MV-4-11 (cell line): ENCODE measurements around the gene ENO4.

Experiments
- DNase-seq: peaks from one replicate; lab custom pipeline; 2025; lab: John Stamatoyannopoulos, UW

The ENO4 gene

GRCh38 chr10:116829711-116830110 is 19.6 kb upstream of the ENO4 start:
- DNase-seq: no peak

GRCh38 chr10:116831086-116831485 is 18.2 kb upstream of the ENO4 start:
- no peak for DNase-seq

- no peak for DNase-seq
Observed at GRCh38 chr10:116831790-116832189, 17.5 kb upstream of the ENO4 start.

GRCh38 chr10:116833986-116834985 is 15.0 kb upstream of the ENO4 start:
- no peak for DNase-seq

- no peak for DNase-seq
Observed at GRCh38 chr10:116835658-116836057, 13.6 kb upstream of the ENO4 start.

- no peak for DNase-seq
Observed at GRCh38 chr10:116836083-116836482, 13.2 kb upstream of the ENO4 start.

- no peak for DNase-seq
Observed at GRCh38 chr10:116836902-116837523, 12.3 kb upstream of the ENO4 start.

- DNase-seq: peak; percentile 54
Observed at GRCh38 chr10:116838143-116838725, 11.1 kb upstream of the ENO4 start.

- no peak for DNase-seq
Observed at GRCh38 chr10:116840389-116841075, 8.8 kb upstream of the ENO4 start.

- DNase-seq: no peak
Observed at GRCh38 chr10:116845823-116846222, 3.5 kb upstream of the ENO4 start.

- peak; percentile 27 for DNase-seq
Observed at GRCh38 chr10:116848032-116848943, 1.0 kb upstream of the ENO4 start.

GRCh38 chr10:116848944-116849247 is 403 bp upstream of the ENO4 start:
- no peak for DNase-seq

- no peak for DNase-seq
Observed at GRCh38 chr10:116850058-116850611, 836 bp downstream of the ENO4 start.

GRCh38 chr10:116852246-116852645 is 2.9 kb downstream of the ENO4 start:
- no peak for DNase-seq

GRCh38 chr10:116853287-116853686 is 4.0 kb downstream of the ENO4 start:
- no peak for DNase-seq

GRCh38 chr10:116853701-116854100 is 4.4 kb downstream of the ENO4 start:
- DNase-seq: no peak

- no peak for DNase-seq
Observed at GRCh38 chr10:116857156-116857555, 7.9 kb downstream of the ENO4 start.

GRCh38 chr10:116861796-116862195 is 12.5 kb downstream of the ENO4 start:
- DNase-seq: no peak

GRCh38 chr10:116864436-116864835 is 15.1 kb downstream of the ENO4 start:
- DNase-seq: no peak

GRCh38 chr10:116866066-116866465 is 16.8 kb downstream of the ENO4 start:
- no peak for DNase-seq

GRCh38 chr10:116866987-116867595 is 17.8 kb downstream of the ENO4 start:
- DNase-seq: no peak
